Panc1 (cell line): ENCODE measurements around the gene PLXND1. TPM values are rescaled to one million over a fixed set of nuclear protein-coding genes. Genes with fewer than 3 reads are reported as not detected.

ENCODE experiments used
- ATAC-seq: fragments of 200-7000 bp; cut with Tn5 transposase; 2 replicates; pipeline ENCODE4 v1.9.1; 2020; ENCODE audit warnings: mild to moderate bottlenecking, moderate library complexity
- BruUV-seq: library from RNA; stranded (reverse); fragments of 400-500 nt; replicated peaks from 2 replicates; lab custom pipeline; 2021; lab: Mats Ljungman, UMichigan
- CTCF ChIA-PET: fragments of 300-600 bp; sonication (Branson Sonifier 250); formaldehyde crosslinking; loops from one replicate; lab custom pipeline; 2022; ENCODE audit warnings: antibody characterized with exemption; lab: Charles Lee
- POLR2A ChIA-PET: fragments of 300-600 bp; sonication (Branson Sonifier 250); formaldehyde crosslinking; loops from one replicate; lab custom pipeline; 2022; ENCODE audit warnings: antibody characterized with exemption; lab: Charles Lee
- DNase-seq: peaks from one replicate; pipeline ENCODE4 v3.0.0-alpha.2; 2010; ENCODE audit warnings: low read depth, low spot score
- H3K27ac ChIP-seq: 2 replicates; pipeline ENCODE4 v1.5.1; 2011; ENCODE audit warnings: mild to moderate bottlenecking, low read length, inconsistent platforms
- H3K27me3 ChIP-seq: fragments of 200-500 bp; sonication (Bioruptor generic); 2 replicates; pipeline ENCODE4 v1.6.0; 2014; ENCODE audit warnings: low read length, inconsistent platforms; ENCODE audit not compliant: control insufficient read depth, insufficient read depth
- H3K36me3 ChIP-seq: fragments of 200-500 bp; sonication (Bioruptor generic); 2 replicates; pipeline ENCODE4 v1.5.1; 2014; ENCODE audit warnings: inconsistent platforms, mild to moderate bottlenecking, low read length, moderate library complexity; ENCODE audit not compliant: control insufficient read depth, insufficient read depth
- H3K4me1 ChIP-seq: 2 replicates; pipeline ENCODE4 v1.5.1; 2011; ENCODE audit warnings: inconsistent platforms, mild to moderate bottlenecking, low read length, moderate library complexity; ENCODE audit not compliant: control insufficient read depth, insufficient read depth
- H3K4me3 ChIP-seq, 2 experiments: 2 replicates each; pipeline ENCODE4 v1.5.1; 2011 to 2012; ENCODE audit warnings: low read depth in 2 of 2, low read length in 2 of 2, mild to moderate bottlenecking in 2 of 2, inconsistent platforms in 1 of 2, moderate library complexity in 1 of 2
- H3K9me3 ChIP-seq: fragments of 200-500 bp; sonication (Bioruptor generic); 2 replicates; pipeline ENCODE4 v1.5.1; 2014; ENCODE audit warnings: low read depth, mild to moderate bottlenecking, inconsistent platforms, low read length, moderate library complexity; ENCODE audit not compliant: control insufficient read depth, insufficient read depth
- CTCF ChIP-seq: fragments of 450-650 bp; IDR thresholded peaks from 2 replicates; pipeline ENCODE4 v1.5.1; 2017; ENCODE audit warnings: mild to moderate bottlenecking
- POLR2AphosphoS5 ChIP-seq: IDR thresholded peaks from 2 replicates; pipeline ENCODE4 v1.6.1; 2012; ENCODE audit warnings: mild to moderate bottlenecking, low read depth, low read length, moderate library complexity
- REST ChIP-seq, 2 experiments: IDR thresholded peaks; 2 replicates each; pipeline ENCODE4 v1.6.1; 2011 to 2012; ENCODE audit warnings: low read depth in 2 of 2, control low read depth in 1 of 2, low read length in 1 of 2, mild to moderate bottlenecking in 1 of 2, moderate library complexity in 1 of 2; ENCODE audit not compliant: insufficient read depth in 1 of 2
- SIN3A ChIP-seq: IDR thresholded peaks from 2 replicates; pipeline ENCODE4 v1.6.1; 2012; ENCODE audit warnings: low read depth, mild to moderate bottlenecking, low read length, moderate library complexity, borderline replicate concordance; ENCODE audit not compliant: insufficient read depth
- TCF7L2 ChIP-seq: IDR thresholded peaks from 2 replicates; pipeline ENCODE4 v1.6.1; 2011; ENCODE audit warnings: mild to moderate bottlenecking, low read depth, low read length, inconsistent platforms
- in situ Hi-C: cut with HindIII; loops from 2 replicates; pipeline ENCODE4 v1.10.0; 2016; ENCODE audit warnings: low sequenced_read_pairs, low pct_unique_long_range_greater_than_20kb
- intact Hi-C: fragments of 100-400 bp; cut with micrococcal nuclease; formaldehyde crosslinking; loops from one replicate; pipeline ENCODE4 v1.10.0; 2022; ENCODE audit not compliant: unreplicated experiment
- total RNA-seq: library from RNA; stranded (reverse); gene quantifications from one replicate; pipeline ENCODE4 v1.2.1, GENCODE V29; 2021; ENCODE audit not compliant: unreplicated experiment

PLXND1 gene
- total RNA-seq, 1 experiment from 2014 or later: 248 TPM

GRCh38 chr3:129553719-129554118 lies 52.8 kb downstream of the PLXND1 start:
- DNase-seq (no peak), ATAC-seq (no peak)
- no peak overlapping the region for H3K4me3 ChIP-seq
- H3K27me3 ChIP-seq: no peaks in the 10 kb centered on the region
- no TSS peak for BruUV-seq
- H3K4me1 ChIP-seq: peaks cover 6% of the 10 kb centered on the region
- TF ChIP-seq SIN3A (no peak), POLR2AphosphoS5 (no peak), TCF7L2 (no peak), REST (IDR thresholded peaks at IDR 0.05; ENCODE audit: insufficient read depth in 1 of 2, low read depth in 2 of 2, low read length in 1 of 2) (no peak), CTCF (no peak)
- ChIA-PET CTCF (no interaction called here), POLR2A (interaction anchor here (0.7 kb wide), 1 partner anchor 53 kb away, joined by 3 read pairs; no protein-coding TSS in a partner anchor)
- intact Hi-C loops (no loop called here), in situ Hi-C loops (no loop called here)
- no peak overlapping the region for H3K27ac ChIP-seq
- no peaks in the 10 kb centered on the region for H3K9me3 ChIP-seq
- peaks cover 5% of the 10 kb centered on the region for H3K36me3 ChIP-seq

- no TSS peak for BruUV-seq
- intact Hi-C loops: no loop called here
- TF ChIP-seq TCF7L2: no peak
- no peak for TF ChIP-seq CTCF
- no peak for TF ChIP-seq REST (IDR thresholded peaks at IDR 0.05; ENCODE audit: insufficient read depth in 1 of 2, low read depth in 2 of 2, low read length in 1 of 2)
- TF ChIP-seq POLR2AphosphoS5: no peak
- no peak for TF ChIP-seq SIN3A
- in situ Hi-C loops: no loop called here
- no peak overlapping the region for H3K27ac ChIP-seq
- DNase-seq: no peak
- H3K4me1 ChIP-seq: peaks cover 4% of the 10 kb centered on the region; the same call in 1 of the 2 replicates
- ATAC-seq: no peak
- ChIA-PET POLR2A (no interaction called here), CTCF (interaction anchor here (0.5 kb wide), 1 partner anchor 325 kb away, joined by 4 read pairs; no protein-coding TSS in a partner anchor)
- no peaks in the 10 kb centered on the region for H3K27me3 ChIP-seq
- peaks cover 3% of the 10 kb centered on the region; the same call in 1 of the 2 replicates for H3K36me3 ChIP-seq
- no peak overlapping the region for H3K4me3 ChIP-seq
- H3K9me3 ChIP-seq: no peaks in the 10 kb centered on the region
Observed at GRCh38 chr3:129553171-129553570, 53.3 kb downstream of the PLXND1 start.
